CD4-positive, alpha-beta T cell (primary cell): Measurements from ENCODE around the gene DENND1B. TPM values are rescaled to one million over a fixed set of nuclear protein-coding genes. Genes with fewer than 3 reads are reported as not detected.

Experiments used
- ATAC-seq: fragments of 200-7000 bp; cut with Tn5 transposase; one replicate; pipeline ENCODE4 v1.10.0; 2022; ENCODE audit warnings: mild to moderate bottlenecking; ENCODE audit not compliant: poor library complexity
- CTCF ChIA-PET: fragments of 350-600 bp; sonication (Branson Sonifier 250); formaldehyde crosslinking; loops from one replicate; lab custom pipeline; 2021; ENCODE audit warnings: antibody characterized with exemption, inconsistent platforms; lab: Charles Lee
- POLR2A ChIA-PET: fragments of 350-600 bp; sonication (Branson Sonifier 250); formaldehyde crosslinking; loops from one replicate; lab custom pipeline; 2021; ENCODE audit warnings: antibody characterized with exemption, inconsistent platforms; lab: Charles Lee
- DNase-seq, 14 experiments: peaks; one replicate each; pipeline ENCODE4 v3.0.0-alpha.2; 2013 to 2020; ENCODE audit warnings: mixed read lengths in 2 of 14
- H3K27ac ChIP-seq, 2 donors: one replicate each; pipeline versions ENCODE4 v1.5.1 to v1.7.0; 2013; ENCODE audit warnings: low read length in 2 of 2, low read depth in 1 of 2, mild to moderate bottlenecking in 1 of 2
- H3K27me3 ChIP-seq, 2 experiments: 1 replicate in 1 of 2; 2 replicates in 1 of 2; pipeline versions ENCODE4 v1.6.1 to v1.7.0; 2013; ENCODE audit warnings: low read length in 2 of 2, control low read depth in 1 of 2, mild to moderate bottlenecking in 1 of 2, moderate library complexity in 1 of 2; ENCODE audit not compliant: insufficient read depth in 2 of 2, control insufficient read depth in 1 of 2
- H3K36me3 ChIP-seq: one replicate; pipeline ENCODE4 v1.6.1; 2013; ENCODE audit warnings: low read length, control low read depth; ENCODE audit not compliant: insufficient read depth
- H3K4me1 ChIP-seq: one replicate; pipeline ENCODE4 v1.6.1; 2013; ENCODE audit warnings: low read length, control low read depth; ENCODE audit not compliant: insufficient read depth
- H3K4me3 ChIP-seq: one replicate; pipeline ENCODE4 v1.5.1; 2013; ENCODE audit warnings: mild to moderate bottlenecking, low read length, moderate library complexity
- H3K9me3 ChIP-seq, 2 experiments: 1 replicate in 1 of 2; 2 replicates in 1 of 2; pipeline versions ENCODE4 v1.6.1 to v1.7.0; 2013; ENCODE audit warnings: low read length in 2 of 2, mild to moderate bottlenecking in 2 of 2, control low read depth in 1 of 2, moderate library complexity in 1 of 2; ENCODE audit not compliant: control insufficient read depth in 1 of 2, insufficient read depth in 1 of 2
- H3K27ac Mint-ChIP-seq: one replicate; pipeline ENCODE4 v1.8.0; 2020; ENCODE audit warnings: mixed read lengths
- H3K27me3 Mint-ChIP-seq: one replicate; pipeline ENCODE4 v1.8.0; 2021; ENCODE audit warnings: mixed read lengths
- H3K36me3 Mint-ChIP-seq: one replicate; pipeline ENCODE4 v1.8.0; 2021; ENCODE audit warnings: low read depth, mixed read lengths
- H3K4me1 Mint-ChIP-seq: one replicate; pipeline ENCODE4 v1.8.0; 2021; ENCODE audit warnings: low read depth, mixed read lengths
- H3K4me3 Mint-ChIP-seq: one replicate; pipeline ENCODE4 v1.8.0; 2020; ENCODE audit warnings: mild to moderate bottlenecking, mixed read lengths
- H3K9me3 Mint-ChIP-seq: one replicate; pipeline ENCODE4 v1.8.0; 2020; ENCODE audit warnings: mixed read lengths
- intact Hi-C, 2 experiments: fragments of 100-400 bp; cut with DNase I in 1 of 2; cut with micrococcal nuclease in 1 of 2; formaldehyde crosslinking; loops; one replicate each; pipeline versions ENCODE4 v1.15.1 to v1.9.0; 2023 to 2025; cut with DNase I, micrococcal nuclease
- total RNA-seq, 174 experiments: library from RNA in 2 of 174; stranded (reverse) in 2 of 174; gene quantifications; one replicate each; pipeline ENCODE4 v1.2.3 and lab custom pipeline; 2021 to 2026
- TF ChIP-seq, protein P1 (sequence below): fragments of 200-600 bp; IDR thresholded peaks from one replicate; pipeline ENCODE4 v1.8.0; 2022; ENCODE audit warnings: antibody characterized with exemption, mild to moderate bottlenecking

DENND1B gene
- total RNA-seq, 2 experiments from 2014 or later, result 23.9 to 26.5 TPM

DNA sequence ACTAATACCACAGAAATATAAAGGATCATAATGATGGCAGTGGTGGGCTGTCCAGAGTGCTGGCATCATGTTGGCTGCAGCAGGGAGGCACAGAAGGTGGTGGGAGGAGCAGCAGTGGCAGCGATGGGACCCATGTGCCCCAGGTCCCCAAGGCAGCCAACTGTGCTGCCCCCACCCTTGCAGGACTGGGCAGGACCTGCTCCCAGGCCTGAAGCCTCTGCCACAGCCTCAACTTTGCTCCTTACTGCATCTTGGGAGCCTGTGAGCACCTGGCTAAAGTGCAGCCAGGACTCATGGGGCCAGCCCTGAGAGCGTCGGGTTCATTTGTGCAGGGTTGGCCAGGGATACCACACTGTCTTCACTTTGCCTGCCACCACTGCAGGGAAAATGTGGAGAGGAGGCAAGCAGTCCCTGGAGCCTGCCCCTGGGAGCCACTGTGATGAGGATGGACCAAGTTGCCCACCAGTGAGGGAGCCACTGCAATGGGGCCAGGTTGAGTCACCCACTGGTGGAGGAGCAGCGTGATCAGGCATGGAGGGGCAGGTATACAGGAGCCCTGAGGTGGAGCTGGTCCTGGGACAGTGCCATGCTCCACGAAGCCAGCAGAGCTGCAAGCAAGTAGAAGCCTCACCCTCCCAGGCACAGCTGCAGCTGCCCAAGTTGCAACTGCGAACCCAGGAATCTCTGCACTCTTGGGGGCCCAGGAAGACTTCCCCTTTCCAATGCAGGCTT is 25.3 kb upstream of the DENND1B start:
- Histone ChIP-seq H3K36me3 (no peaks in the 10 kb centered on the region), H3K27ac (no peak overlapping the region), H3K4me1 (no peaks in the 10 kb centered on the region), H3K4me3 (no peak overlapping the region), H3K9me3 (peaks cover 26 to 29% of the 10 kb centered on the region in 2 experiments), H3K27me3 (peaks cover 0 to 2% of the 10 kb centered on the region in 2 experiments)
- Mint-ChIP-seq H3K27ac (no peak overlapping the region), H3K27me3 (no peaks in the 10 kb centered on the region), H3K9me3 (peaks cover 16% of the 10 kb centered on the region), H3K4me3 (no peak overlapping the region), H3K36me3 (peaks cover 22% of the 10 kb centered on the region), H3K4me1 (no peaks in the 10 kb centered on the region)
- ATAC-seq (no peak), DNase-seq (no peak)
- TF ChIP-seq, protein P1, sequence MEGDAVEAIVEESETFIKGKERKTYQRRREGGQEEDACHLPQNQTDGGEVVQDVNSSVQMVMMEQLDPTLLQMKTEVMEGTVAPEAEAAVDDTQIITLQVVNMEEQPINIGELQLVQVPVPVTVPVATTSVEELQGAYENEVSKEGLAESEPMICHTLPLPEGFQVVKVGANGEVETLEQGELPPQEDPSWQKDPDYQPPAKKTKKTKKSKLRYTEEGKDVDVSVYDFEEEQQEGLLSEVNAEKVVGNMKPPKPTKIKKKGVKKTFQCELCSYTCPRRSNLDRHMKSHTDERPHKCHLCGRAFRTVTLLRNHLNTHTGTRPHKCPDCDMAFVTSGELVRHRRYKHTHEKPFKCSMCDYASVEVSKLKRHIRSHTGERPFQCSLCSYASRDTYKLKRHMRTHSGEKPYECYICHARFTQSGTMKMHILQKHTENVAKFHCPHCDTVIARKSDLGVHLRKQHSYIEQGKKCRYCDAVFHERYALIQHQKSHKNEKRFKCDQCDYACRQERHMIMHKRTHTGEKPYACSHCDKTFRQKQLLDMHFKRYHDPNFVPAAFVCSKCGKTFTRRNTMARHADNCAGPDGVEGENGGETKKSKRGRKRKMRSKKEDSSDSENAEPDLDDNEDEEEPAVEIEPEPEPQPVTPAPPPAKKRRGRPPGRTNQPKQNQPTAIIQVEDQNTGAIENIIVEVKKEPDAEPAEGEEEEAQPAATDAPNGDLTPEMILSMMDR, result no peak
- ChIA-PET POLR2A (no interaction called here), CTCF (no interaction called here)
- intact Hi-C loops, result no loop called here

DNA sequence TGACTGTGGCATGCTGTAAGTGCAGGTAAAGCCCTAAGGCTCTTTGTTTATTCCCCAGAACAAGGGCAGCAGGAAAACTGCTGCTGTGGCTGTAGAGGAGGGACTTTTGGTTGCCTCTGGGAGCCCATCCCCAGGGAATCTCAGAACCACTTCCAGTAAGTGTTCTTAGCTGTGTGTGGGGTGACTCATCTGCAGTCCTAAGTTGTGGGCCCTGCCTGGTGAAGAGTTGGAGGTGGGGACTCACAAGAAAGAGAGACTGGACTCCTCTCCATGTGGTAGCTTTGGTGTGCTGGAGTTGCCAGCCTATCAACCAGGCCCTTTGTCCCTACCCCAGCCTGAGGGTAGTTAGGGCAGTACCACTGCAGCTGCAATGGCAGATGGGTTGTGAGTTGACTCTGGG is 24.0 kb upstream of the DENND1B start:
- DNase-seq (no peak), ATAC-seq (no peak)
- no peaks in the 10 kb centered on the region for H3K4me1 ChIP-seq
- POLR2A ChIA-PET, result interaction anchor here (0.6 kb wide), 1 partner anchor 81 kb away, joined by 3 read pairs; no protein-coding TSS in a partner anchor
- H3K27me3 ChIP-seq, result peaks cover 0 to 2% of the 10 kb centered on the region in 2 experiments
- intact Hi-C loops, result no loop called here
- no peak overlapping the region for H3K4me3 Mint-ChIP-seq
- no peaks in the 10 kb centered on the region for H3K36me3 ChIP-seq
- TF ChIP-seq, protein P1, result no peak
- H3K27ac Mint-ChIP-seq, result no peak overlapping the region
- CTCF ChIA-PET, result no interaction called here
- H3K4me1 Mint-ChIP-seq, result no peaks in the 10 kb centered on the region
- peaks cover 22% of the 10 kb centered on the region for H3K36me3 Mint-ChIP-seq
- H3K9me3 ChIP-seq, result peaks cover 26 to 29% of the 10 kb centered on the region in 2 experiments
- H3K4me3 ChIP-seq, result no peak overlapping the region
- H3K27ac ChIP-seq, result no peak overlapping the region
- H3K27me3 Mint-ChIP-seq, result no peaks in the 10 kb centered on the region
- peaks cover 16% of the 10 kb centered on the region for H3K9me3 Mint-ChIP-seq

DNA sequence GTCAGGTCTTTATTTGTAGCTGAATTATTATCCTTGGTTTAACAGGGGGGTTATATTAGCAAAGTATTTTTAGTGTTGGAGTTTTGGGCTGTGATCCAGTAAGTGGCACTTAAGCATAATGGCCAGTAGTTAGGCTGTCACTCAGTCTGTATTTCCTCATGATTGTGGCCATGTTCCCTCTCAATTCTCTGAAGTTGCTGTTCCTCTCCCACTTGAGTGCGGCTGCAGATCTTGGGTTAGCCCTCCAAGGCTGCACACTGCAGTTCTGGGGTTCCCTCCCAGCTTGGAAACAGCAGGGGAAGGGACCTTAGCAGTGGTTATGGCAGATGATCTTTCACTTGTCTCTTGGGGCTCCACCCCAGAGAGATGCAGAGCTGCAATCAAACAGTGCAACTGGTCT is 23.2 kb upstream of the DENND1B start:
- Mint-ChIP-seq H3K36me3 (peaks cover 22% of the 10 kb centered on the region), H3K4me3 (no peak overlapping the region), H3K9me3 (peaks cover 16% of the 10 kb centered on the region), H3K4me1 (no peaks in the 10 kb centered on the region), H3K27ac (no peak overlapping the region), H3K27me3 (no peaks in the 10 kb centered on the region)
- no peak for DNase-seq
- intact Hi-C loops, result no loop called here
- peaks cover 26 to 29% of the 10 kb centered on the region in 2 experiments for H3K9me3 ChIP-seq
- H3K27me3 ChIP-seq, result peaks cover 0 to 2% of the 10 kb centered on the region in 2 experiments
- POLR2A ChIA-PET, result no interaction called here
- no peaks in the 10 kb centered on the region for H3K4me1 ChIP-seq
- TF ChIP-seq, protein P1, result no peak
- H3K27ac ChIP-seq, result no peak overlapping the region
- CTCF ChIA-PET, result no interaction called here
- no peak overlapping the region for H3K4me3 ChIP-seq
- no peaks in the 10 kb centered on the region for H3K36me3 ChIP-seq
- ATAC-seq, result no peak
